Measurements from ENCODE around the gene TMIE.

The TMIE gene

GRCh38 chr3:46709721-46710120 is 8.5 kb downstream of the TMIE start:
- H3K4me3 ChIP-seq (ENCODE audit: low read depth, low read length), result no peak overlapping the region
- ChIA-PET CTCF (interaction anchor here (1.8 to 6.3 kb wide), 3 partner anchors 12 to 614 kb away, joined by 4 to 161 read pairs (median 32); no protein-coding TSS in a partner anchor), POLR2A (no interaction called here)
- TF ChIP-seq, protein P1, sequence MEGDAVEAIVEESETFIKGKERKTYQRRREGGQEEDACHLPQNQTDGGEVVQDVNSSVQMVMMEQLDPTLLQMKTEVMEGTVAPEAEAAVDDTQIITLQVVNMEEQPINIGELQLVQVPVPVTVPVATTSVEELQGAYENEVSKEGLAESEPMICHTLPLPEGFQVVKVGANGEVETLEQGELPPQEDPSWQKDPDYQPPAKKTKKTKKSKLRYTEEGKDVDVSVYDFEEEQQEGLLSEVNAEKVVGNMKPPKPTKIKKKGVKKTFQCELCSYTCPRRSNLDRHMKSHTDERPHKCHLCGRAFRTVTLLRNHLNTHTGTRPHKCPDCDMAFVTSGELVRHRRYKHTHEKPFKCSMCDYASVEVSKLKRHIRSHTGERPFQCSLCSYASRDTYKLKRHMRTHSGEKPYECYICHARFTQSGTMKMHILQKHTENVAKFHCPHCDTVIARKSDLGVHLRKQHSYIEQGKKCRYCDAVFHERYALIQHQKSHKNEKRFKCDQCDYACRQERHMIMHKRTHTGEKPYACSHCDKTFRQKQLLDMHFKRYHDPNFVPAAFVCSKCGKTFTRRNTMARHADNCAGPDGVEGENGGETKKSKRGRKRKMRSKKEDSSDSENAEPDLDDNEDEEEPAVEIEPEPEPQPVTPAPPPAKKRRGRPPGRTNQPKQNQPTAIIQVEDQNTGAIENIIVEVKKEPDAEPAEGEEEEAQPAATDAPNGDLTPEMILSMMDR (IDR thresholded peaks at IDR 0.05; ENCODE audit: insufficient read depth, low read length, missing control alignments), result no peak
- DNase-seq (ENCODE audit: low read depth, low spot score), result no peak

GRCh38 chr3:46710229-46710628 is 9.0 kb downstream of the TMIE start:
- POLR2A ChIA-PET, result no interaction called here

GRCh38 chr3:46710671-46711295 is 9.6 kb downstream of the TMIE start:
- CTCF ChIA-PET, result interaction anchor here (1.0 to 6.3 kb wide), 6 partner anchors 8 to 613 kb away, joined by 3 to 161 read pairs (median 4); no protein-coding TSS in a partner anchor

More at GRCh38 chr3:46710229-46710628, 9.0 kb downstream of the TMIE start:
- H3K4me3 ChIP-seq (ENCODE audit: low read depth, low read length), result no peak overlapping the region
- TF ChIP-seq, protein P1 (IDR thresholded peaks at IDR 0.05; ENCODE audit: insufficient read depth, low read length, missing control alignments), result no peak
- CTCF ChIA-PET, result interaction anchor here (1.0 to 6.3 kb wide), 5 partner anchors 8 to 614 kb away, joined by 3 to 161 read pairs (median 4); no protein-coding TSS in a partner anchor
- no peak for DNase-seq (ENCODE audit: low read depth, low spot score)

GRCh38 chr3:46711305-46711704 is 10.1 kb downstream of the TMIE start:
- ChIA-PET CTCF (interaction anchor here (1.0 to 1.8 kb wide), 5 partner anchors 8 to 613 kb away, joined by 3 to 4 read pairs (median 3); no protein-coding TSS in a partner anchor), POLR2A (no interaction called here)
- no peak for DNase-seq (ENCODE audit: low read depth, low spot score)
- TF ChIP-seq, protein P1 (IDR thresholded peaks at IDR 0.05; ENCODE audit: insufficient read depth, low read length, missing control alignments), result no peak
- H3K4me3 ChIP-seq (ENCODE audit: low read depth, low read length), result no peak overlapping the region

More at GRCh38 chr3:46710671-46711295, 9.6 kb downstream of the TMIE start:
- POLR2A ChIA-PET, result no interaction called here
- DNase-seq (ENCODE audit: low read depth, low spot score), result no peak
- TF ChIP-seq, protein P1 (IDR thresholded peaks at IDR 0.05; ENCODE audit: insufficient read depth, low read length, missing control alignments), result no peak
- no peak overlapping the region for H3K4me3 ChIP-seq (ENCODE audit: low read depth, low read length)

DNA sequence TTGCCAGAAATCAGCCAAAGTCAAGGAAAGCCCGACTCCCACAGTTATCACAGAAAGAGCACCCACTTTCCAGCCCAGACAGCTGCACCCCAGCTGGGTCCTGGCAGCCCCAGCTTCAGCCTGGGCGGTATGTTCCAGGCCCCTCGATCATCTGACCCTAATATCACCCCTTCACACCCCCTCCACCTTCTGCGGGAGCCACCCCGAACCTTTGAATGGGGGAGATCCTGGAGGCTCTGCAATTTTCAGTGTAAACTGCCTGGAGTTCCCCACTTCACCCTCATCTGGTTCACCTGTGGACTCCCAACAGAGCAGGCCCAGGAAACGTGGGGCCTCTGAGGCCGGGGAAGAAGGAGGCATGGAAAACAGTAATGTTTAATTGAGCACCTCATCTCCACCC is 10.6 kb downstream of the TMIE start:
- POLR2A ChIA-PET, result no interaction called here
- no peak overlapping the region for H3K4me3 ChIP-seq (ENCODE audit: low read depth, low read length)
- CTCF ChIA-PET, result interaction anchor here (0.9 to 1.8 kb wide), 4 partner anchors 9 to 612 kb away, joined by 3 to 4 read pairs (median 4); no protein-coding TSS in a partner anchor
- TF ChIP-seq, protein P1 (IDR thresholded peaks at IDR 0.05; ENCODE audit: insufficient read depth, low read length, missing control alignments), result no peak
- DNase-seq (ENCODE audit: low read depth, low spot score), result no peak

DNA sequence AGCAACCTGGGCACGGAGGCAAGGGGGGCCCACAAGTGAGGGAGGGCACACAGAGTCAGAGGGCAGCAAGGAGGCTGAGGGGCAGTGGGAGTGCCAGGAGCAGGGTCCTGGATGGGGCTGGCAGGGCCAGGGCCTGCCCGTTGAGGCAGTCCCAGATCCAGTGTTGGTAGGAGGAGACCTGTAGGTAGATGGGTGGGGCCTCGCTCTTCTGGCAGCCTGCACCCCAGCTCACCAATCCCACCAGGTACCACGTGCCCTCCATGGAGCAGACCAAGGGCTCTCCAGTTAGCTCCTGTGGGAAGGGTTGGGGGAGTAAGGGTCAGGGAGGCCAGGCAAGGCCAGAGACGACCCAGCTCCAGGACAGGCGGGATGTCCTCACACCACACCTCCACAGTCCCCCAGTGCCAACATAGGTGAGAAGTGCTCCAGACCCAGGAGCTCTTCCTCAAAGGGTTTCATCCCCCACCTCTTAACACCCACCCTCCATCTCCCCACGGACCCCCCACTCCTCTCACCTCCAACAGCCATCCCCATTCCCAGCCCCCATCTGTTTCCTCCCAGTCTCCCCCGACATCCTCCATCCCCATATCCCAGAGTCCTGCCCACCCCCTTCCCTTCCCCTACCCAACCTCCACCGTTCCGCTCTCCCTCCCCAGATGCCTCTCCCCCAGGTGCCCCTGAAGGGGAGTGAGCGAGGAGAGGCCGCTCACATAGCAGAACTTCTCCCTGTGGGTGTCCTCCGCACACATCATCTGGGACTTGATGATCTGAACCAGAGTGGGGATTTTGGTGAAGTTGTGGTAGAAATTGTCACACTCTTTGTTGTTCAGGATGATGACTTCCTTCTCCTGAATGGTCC is 11.2 kb downstream of the TMIE start:
- H3K4me3 ChIP-seq (ENCODE audit: low read depth, low read length), result no peak overlapping the region
- ChIA-PET CTCF (interaction anchor here (0.8 to 0.9 kb wide), 2 partner anchors 155 to 197 kb away, joined by 3 read pairs; no protein-coding TSS in a partner anchor), POLR2A (no interaction called here)
- TF ChIP-seq, protein P1 (IDR thresholded peaks at IDR 0.05; ENCODE audit: insufficient read depth, low read length, missing control alignments), result no peak
- DNase-seq (ENCODE audit: low read depth, low spot score), result no peak

Measured in AG04449 (cell line).